HepG2 (cell line): ENCODE results near the gene VGLL4. TPM values are rescaled to one million over a fixed set of nuclear protein-coding genes. Genes with fewer than 3 reads are reported as not detected.
A peak's percentile ranks its signal among the peaks of the same experiment; 100 is the strongest.

Source experiments
- ARID5B ChIP-seq: IDR thresholded peaks from 2 replicates; pipeline ENCODE4 v1.4.0; 2020; ENCODE audit warnings: mild to moderate bottlenecking, missing genetic modification reagents
- DMAP1 ChIP-seq: IDR thresholded peaks from 2 replicates; pipeline ENCODE4 v1.6.1; 2016
- GABPA ChIP-seq, 2 experiments: IDR thresholded peaks; 2 replicates each; pipeline ENCODE4 v1.6.1; 2011 to 2016; ENCODE audit warnings: low read depth in 2 of 2, low read length in 1 of 2, missing biosample characterization in 1 of 2, missing genetic modification characterization in 1 of 2
- IRF2 ChIP-seq: IDR thresholded peaks from 2 replicates; pipeline ENCODE4 v1.6.1; 2018; ENCODE audit warnings: missing genetic modification reagents, missing compliant biosample characterization
- KDM6A ChIP-seq: IDR thresholded peaks from 2 replicates; pipeline ENCODE4 v1.6.1; 2016; ENCODE audit warnings: low read depth
- KLF11 ChIP-seq: IDR thresholded peaks from 2 replicates; pipeline ENCODE4 v1.6.1; 2016; ENCODE audit warnings: missing compliant biosample characterization
- NBN ChIP-seq: fragments of 450-650 bp; conservative IDR thresholded peaks from 2 replicates; pipeline ENCODE4 v1.6.1; 2017
- NFE2L2 ChIP-seq: fragments of 150-350 bp; IDR thresholded peaks from 2 replicates; pipeline ENCODE4 v1.6.1; 2014; ENCODE audit warnings: low read length
- PHB2 ChIP-seq: fragments of 450-650 bp; IDR thresholded peaks from 2 replicates; pipeline ENCODE4 v1.6.1; 2018; ENCODE audit not compliant: partially characterized antibody
- RBM39 ChIP-seq: fragments of 200-400 bp; formaldehyde crosslinking; IDR thresholded peaks from one replicate; pipeline ENCODE4 v1.6.1; 2018; ENCODE audit warnings: antibody characterized with exemption, mild to moderate bottlenecking, low read depth, low read length; ENCODE audit not compliant: poor library complexity, severe bottlenecking
- REPIN1 ChIP-seq: sonication (generic); formaldehyde crosslinking; IDR thresholded peaks from 2 replicates; pipeline ENCODE4 v1.8.0; 2022; ENCODE audit warnings: missing genetic modification reagents, low read depth, mild to moderate bottlenecking, borderline replicate concordance
- SRF ChIP-seq: IDR thresholded peaks from 2 replicates; pipeline ENCODE4 v1.6.1; 2011; ENCODE audit warnings: mild to moderate bottlenecking, low read depth, low read length, moderate library complexity
- TBP ChIP-seq: sonication (generic); formaldehyde crosslinking; IDR thresholded peaks from 2 replicates; pipeline ENCODE4 v1.5.0; 2020; ENCODE audit warnings: missing genetic modification reagents
- U2AF1 ChIP-seq: fragments of 200-400 bp; formaldehyde crosslinking; optimal IDR thresholded peaks from 2 replicates; pipeline ENCODE3; 2017; ENCODE audit warnings: mild to moderate bottlenecking, low read depth, low read length
- YEATS4 ChIP-seq: sonication (generic); formaldehyde crosslinking; IDR thresholded peaks from 2 replicates; pipeline ENCODE4 v1.4.0; 2020; ENCODE audit warnings: missing genetic modification reagents, borderline replicate concordance
- ZNF180 ChIP-seq: sonication (generic); formaldehyde crosslinking; IDR thresholded peaks from 2 replicates; pipeline ENCODE4 v1.4.0; 2020; ENCODE audit warnings: low read depth, missing genetic modification reagents, borderline replicate concordance
- ZNF235 ChIP-seq: sonication (generic); formaldehyde crosslinking; IDR thresholded peaks from 2 replicates; pipeline ENCODE4 v1.8.1; 2023; ENCODE audit warnings: mild to moderate bottlenecking, missing genetic modification reagents, borderline replicate concordance
- ZNF337 ChIP-seq: sonication (generic); formaldehyde crosslinking; IDR thresholded peaks from 2 replicates; pipeline ENCODE4 v1.5.1; 2020; ENCODE audit warnings: missing genetic modification reagents, low read depth, mild to moderate bottlenecking, borderline replicate concordance
- ZNF558 ChIP-seq: sonication (generic); formaldehyde crosslinking; IDR thresholded peaks from 2 replicates; pipeline ENCODE4 v1.9.0; 2022; ENCODE audit warnings: mild to moderate bottlenecking, missing genetic modification reagents, borderline replicate concordance
- ZNF720 ChIP-seq: sonication (generic); formaldehyde crosslinking; IDR thresholded peaks from 2 replicates; pipeline ENCODE4 v1.4.0; 2020; ENCODE audit warnings: missing genetic modification reagents
- ZNF75D ChIP-seq: sonication (generic); formaldehyde crosslinking; IDR thresholded peaks from 2 replicates; pipeline ENCODE4 v1.8.1; 2023; ENCODE audit warnings: missing genetic modification reagents, mild to moderate bottlenecking, borderline replicate concordance
- ZNF776 ChIP-seq: sonication (generic); formaldehyde crosslinking; IDR thresholded peaks from 2 replicates; pipeline ENCODE4 v1.4.0; 2020; ENCODE audit warnings: mild to moderate bottlenecking, missing genetic modification reagents
- ZNF788 ChIP-seq: sonication (generic); formaldehyde crosslinking; IDR thresholded peaks from 2 replicates; pipeline ENCODE4 v1.5.0; 2020; ENCODE audit warnings: mild to moderate bottlenecking, missing genetic modification reagents, borderline replicate concordance
- polyA plus RNA-seq, 8 experiments: library from polyadenylated mRNA; depleted of rRNA in 3 of 8; stranded (reverse) in 7 of 8; unstranded in 1 of 8; fragments of >200 nt; fragmentation: Illumina TruSeq in 4 of 8; extraction: Trizol in 4 of 8; gene quantifications; 2 replicates each; pipeline versions ENCODE4 v1.2.1 to v1.2.3, GENCODE V29; 2011 to 2016; ENCODE audit warnings: low read depth in 4 of 8, missing spikeins in 1 of 8, mixed read lengths in 1 of 8; ENCODE audit not compliant: insufficient read depth in 1 of 8
- total RNA-seq, 5 experiments: library from RNA; depleted of rRNA; stranded (reverse); fragments of >200 nt; fragmentation: Illumina TruSeq; extraction: Trizol; gene quantifications; 2 replicates each; pipeline ENCODE4 v1.2.3, GENCODE V29; 2016; ENCODE audit warnings: low read depth in 1 of 5

Gene VGLL4
- total and polyA plus RNA-seq, 2 of the 13 experiments (the other 11 are each of a cell fraction or from before 2014, with no cell fraction given): 23.2 to 39.0 TPM

GRCh38 chr3:11536132-11536935 is 107.4 kb downstream of the VGLL4 start (continued):
- TF ChIP-seq YEATS4 (CRISPR knock-in tag) (peak; percentile 74; the same call in 1 of the 2 replicates), ZNF75D (CRISPR knock-in tag) (no peak), ZNF776 (no peak), TBP (no peak), ZNF235 (CRISPR knock-in tag) (no peak), ZNF788 (peak; percentile 53; the same call in 1 of the 2 replicates), SRF (0 out of 2 replicates have a peak, but pooled peaks have one; percentile 40), ZNF337 (CRISPR knock-in tag) (0 out of 2 replicates have a peak, but pooled peaks have one; percentile 70), KDM6A (peak; percentile 14; the same call in 1 of the 2 replicates), NFE2L2 (no peak), DMAP1 (CRISPR knock-in tag) (0 out of 2 replicates have a peak, but pooled peaks have one; percentile 30), IRF2 (peak; percentile 72), U2AF1 (no peak), RBM39 (peak; percentile 58), ZNF180 (CRISPR knock-in tag) (no peak), GABPA (IDR thresholded peaks at IDR 0.05; ENCODE audit: low read depth, low read length) (peak; percentile 49), GABPA (CRISPR knock-in tag; IDR thresholded peaks at IDR 0.05; ENCODE audit: low read depth) (peak; percentile 80), ZNF720 (CRISPR knock-in tag) (no peak), NBN (no peak), ARID5B (CRISPR knock-in tag) (peak; percentile 50; the same call in 1 of the 2 replicates), KLF11 (CRISPR knock-in tag) (no peak), REPIN1 (CRISPR knock-in tag) (peak; percentile 77), PHB2 (no peak), ZNF558 (CRISPR knock-in tag) (0 out of 2 replicates have a peak, but pooled peaks have one; percentile 34)
